ENCODE measurements around the gene RHEBL1.
"Not testable (repeated sequence)": the region's sequence is repeated elsewhere in the genome, so short reads cannot be mapped to it uniquely, and the experiment has no call there.

The RHEBL1 gene

GRCh38 chr12:49088932-49089330 lies 19.2 kb upstream of the RHEBL1 start:
- DNase-seq: no peak

GRCh38 chr12:49088150-49088931 lies 18.6 kb upstream of the RHEBL1 start:
- peak; percentile 56 for DNase-seq

GRCh38 chr12:49086116-49086515 lies 16.3 kb upstream of the RHEBL1 start:
- DNase-seq: no peak

- DNase-seq: no peak
These were observed 14.7 kb upstream of the RHEBL1 start for GRCh38 chr12:49084438-49084837.

GRCh38 chr12:49079793-49080192 lies 10.0 kb upstream of the RHEBL1 start:
- no peak for DNase-seq

- no peak for DNase-seq
These were observed 1.2 kb upstream of the RHEBL1 start for GRCh38 chr12:49070971-49071370.

- DNase-seq: no peak
These were observed 786 bp downstream of the RHEBL1 start for GRCh38 chr12:49068879-49069506.

- no peak for DNase-seq
These were observed 3.7 kb downstream of the RHEBL1 start for GRCh38 chr12:49066120-49066519.

GRCh38 chr12:49064767-49065152 lies 5.0 kb downstream of the RHEBL1 start:
- DNase-seq: no peak

- DNase-seq: not testable (repeated sequence)
These were observed 7.9 kb downstream of the RHEBL1 start for GRCh38 chr12:49061916-49062315.

- DNase-seq: no peak
These were observed 8.6 kb downstream of the RHEBL1 start for GRCh38 chr12:49061157-49061650.

- peak; percentile 77 for DNase-seq
These were observed 9.3 kb downstream of the RHEBL1 start, which contains the start of gene KMT2D for GRCh38 chr12:49060237-49061156. KMT2D (minus strand) TSS chr12:49060794; CDS start chr12:49055324, 5,470 bp downstream.

GRCh38 chr12:49059299-49060171 lies 10.2 kb downstream of the RHEBL1 start:
- DNase-seq: no peak

- no peak for DNase-seq
These were observed 10.8 kb downstream of the RHEBL1 start for GRCh38 chr12:49059045-49059298.

- DNase-seq: no peak
These were observed 11.3 kb downstream of the RHEBL1 start for GRCh38 chr12:49058366-49059044.

- DNase-seq: no peak
These were observed 11.9 kb downstream of the RHEBL1 start for GRCh38 chr12:49057888-49058287.

GRCh38 chr12:49055978-49056754 lies 13.6 kb downstream of the RHEBL1 start:
- peak; percentile 24 for DNase-seq

- no peak for DNase-seq
These were observed 14.7 kb downstream of the RHEBL1 start for GRCh38 chr12:49055092-49055491.

- DNase-seq: no peak
These were observed 15.3 kb downstream of the RHEBL1 start for GRCh38 chr12:49054524-49054923.

- DNase-seq: no peak
These were observed 15.7 kb downstream of the RHEBL1 start for GRCh38 chr12:49054096-49054495.

Data from T-helper 9 cell (primary cell).